NCI-H2227 (cell line): ENCODE measurements around the gene MACF1.

Experiments used
- DNase-seq: peaks from one replicate; lab custom pipeline; 2025; ENCODE audit not compliant: unreplicated experiment; lab: John Stamatoyannopoulos, UW

Gene MACF1

DNA sequence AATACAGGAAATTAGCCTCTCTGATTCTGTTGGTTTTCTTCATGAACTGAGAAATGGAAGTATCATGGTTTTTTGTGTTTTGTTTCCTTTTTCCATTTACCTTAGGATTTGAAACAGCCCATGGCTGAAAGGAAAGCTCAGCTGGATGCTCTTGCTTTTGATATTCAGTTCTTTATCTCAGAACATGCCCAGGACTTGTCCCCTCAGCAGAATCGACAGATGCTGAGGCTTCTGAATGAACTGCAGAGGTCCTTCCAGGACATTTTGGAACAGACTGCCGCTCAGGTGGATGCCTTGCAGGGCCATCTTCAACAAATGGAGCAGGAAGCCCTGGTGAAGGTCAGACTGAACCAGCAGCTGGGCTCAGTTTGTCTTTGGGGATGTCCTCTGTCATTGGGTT is 142.4 kb downstream of the MACF1 start:
- DNase-seq = no peak

DNA sequence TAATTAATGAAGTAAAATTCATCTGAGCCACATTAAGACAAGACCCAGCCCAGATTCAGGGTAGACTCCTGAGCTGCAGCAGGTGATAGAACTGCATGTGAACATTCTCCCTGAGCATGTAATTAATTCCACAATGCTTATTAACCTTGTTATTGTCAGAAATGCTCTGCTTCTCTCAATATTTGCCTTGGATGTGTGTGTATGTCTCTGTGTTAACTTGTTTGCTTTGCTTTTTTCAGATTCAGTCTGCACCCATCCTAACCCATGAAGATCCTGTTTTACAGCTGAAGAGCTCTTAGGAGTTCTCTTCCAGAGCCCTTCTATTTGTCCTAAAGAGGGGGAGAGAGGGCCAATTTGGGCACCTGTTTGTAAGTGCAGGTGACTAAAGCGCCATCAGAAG is 143.8 kb downstream of the MACF1 start:
- no peak for DNase-seq

DNA sequence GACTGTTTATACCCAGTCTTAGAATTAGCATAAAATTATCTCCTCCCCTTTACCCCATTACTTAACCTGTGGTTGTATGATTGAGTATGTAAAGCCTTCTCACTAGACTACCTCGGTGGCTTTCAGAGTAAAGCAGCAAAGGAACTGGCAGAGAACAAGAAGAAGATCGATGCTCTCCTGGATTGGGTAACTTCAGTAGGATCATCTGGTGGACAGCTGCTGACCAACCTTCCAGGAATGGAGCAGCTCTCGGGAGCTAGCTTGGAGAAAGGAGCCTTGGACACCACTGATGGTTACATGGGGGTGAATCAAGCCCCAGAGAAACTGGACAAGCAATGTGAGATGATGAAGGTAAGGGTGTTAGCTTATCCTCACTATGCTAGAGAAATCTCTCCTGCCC is 148.4 kb downstream of the MACF1 start:
- no peak for DNase-seq

DNA sequence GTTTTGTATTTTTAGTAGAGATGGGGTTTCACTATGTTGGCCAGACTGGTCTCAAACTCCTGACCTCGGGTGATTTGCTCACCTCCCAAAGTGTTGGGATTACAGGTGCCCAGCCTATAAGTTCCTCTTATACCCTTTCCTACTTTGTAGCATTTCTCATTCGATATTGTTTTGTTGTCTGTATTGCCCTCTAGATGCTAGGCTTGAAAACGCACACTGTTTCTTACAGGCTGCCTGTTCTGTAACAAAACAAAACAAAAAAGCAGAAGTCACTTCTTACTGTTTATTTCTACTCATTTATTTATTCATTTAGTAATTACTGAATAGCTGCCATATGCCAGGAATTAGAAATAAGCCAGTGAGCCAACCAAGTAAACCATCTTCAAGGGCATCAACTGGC is 150.1 kb downstream of the MACF1 start:
- no peak for DNase-seq

DNA sequence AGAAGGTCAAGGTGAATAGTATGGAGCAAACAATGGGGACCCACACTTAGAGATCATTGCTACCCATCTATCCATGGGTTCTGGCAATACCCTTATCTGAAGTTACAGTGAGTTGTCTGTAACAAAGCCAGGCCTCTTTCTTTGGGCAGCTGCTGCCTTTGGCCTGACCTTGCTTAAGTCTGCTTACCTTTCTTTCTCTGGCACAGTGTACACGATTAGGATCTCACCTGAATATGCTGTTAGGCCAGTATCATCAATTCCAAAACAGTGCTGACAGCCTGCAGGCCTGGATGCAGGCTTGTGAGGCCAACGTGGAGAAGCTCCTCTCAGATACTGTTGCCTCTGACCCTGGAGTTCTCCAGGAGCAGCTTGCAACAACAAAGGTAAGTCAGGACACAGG is 154.0 kb downstream of the MACF1 start:
- DNase-seq = no peak

DNA sequence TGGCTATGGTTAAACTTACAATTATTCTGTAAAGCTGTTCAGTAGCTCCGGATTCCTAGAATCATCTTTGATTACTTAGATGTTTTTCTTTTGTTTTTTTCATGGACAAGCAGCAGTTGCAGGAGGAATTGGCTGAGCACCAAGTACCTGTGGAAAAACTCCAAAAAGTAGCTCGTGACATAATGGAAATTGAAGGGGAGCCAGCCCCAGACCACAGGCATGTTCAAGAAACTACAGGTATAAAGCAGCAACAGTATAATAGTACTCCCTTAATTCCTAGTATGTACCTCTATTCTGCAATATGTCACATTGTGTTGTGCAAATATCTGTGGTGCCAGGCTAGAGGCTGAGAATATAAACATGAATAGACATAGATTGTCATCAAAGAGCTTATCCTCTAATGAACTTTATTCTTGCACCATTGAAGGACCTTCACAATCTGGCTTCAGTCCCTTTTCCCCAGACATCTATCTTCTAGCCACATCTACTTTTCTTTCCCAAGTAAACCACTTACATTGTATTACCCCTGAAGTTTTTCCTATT is 154.6 kb downstream of the MACF1 start:
- DNase-seq = no peak

DNA sequence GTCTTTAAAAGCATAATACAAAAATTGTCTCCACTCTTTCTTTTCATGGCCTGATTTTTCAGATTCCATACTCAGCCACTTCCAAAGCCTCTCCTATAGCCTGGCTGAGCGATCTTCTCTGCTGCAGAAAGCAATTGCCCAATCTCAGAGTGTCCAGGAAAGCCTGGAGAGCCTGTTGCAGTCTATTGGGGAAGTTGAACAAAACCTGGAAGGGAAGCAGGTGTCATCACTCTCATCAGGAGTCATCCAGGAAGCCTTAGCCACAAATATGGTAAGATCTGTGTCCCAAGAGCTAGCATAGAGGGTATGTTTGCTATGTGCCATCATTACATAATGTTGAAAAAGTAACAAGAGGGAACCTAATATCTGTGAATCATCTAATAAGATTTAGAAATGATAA is 156.2 kb downstream of the MACF1 start:
- DNase-seq = no peak

DNA sequence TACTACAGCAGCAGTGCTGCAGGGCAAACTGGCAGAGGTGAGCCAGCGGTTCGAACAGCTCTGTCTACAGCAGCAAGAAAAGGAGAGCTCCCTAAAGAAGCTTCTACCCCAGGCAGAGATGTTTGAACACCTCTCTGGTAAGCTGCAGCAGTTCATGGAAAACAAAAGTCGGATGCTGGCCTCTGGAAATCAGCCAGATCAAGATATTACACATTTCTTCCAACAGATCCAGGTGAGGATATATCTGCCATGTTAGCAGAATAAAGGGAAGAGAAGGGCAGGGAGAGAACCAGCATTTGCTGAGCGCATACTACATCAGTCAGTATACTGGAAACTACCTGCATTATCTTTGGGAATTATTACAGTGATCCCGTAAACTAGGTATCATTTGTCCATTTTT is 157.0 kb downstream of the MACF1 start:
- no peak for DNase-seq

DNA sequence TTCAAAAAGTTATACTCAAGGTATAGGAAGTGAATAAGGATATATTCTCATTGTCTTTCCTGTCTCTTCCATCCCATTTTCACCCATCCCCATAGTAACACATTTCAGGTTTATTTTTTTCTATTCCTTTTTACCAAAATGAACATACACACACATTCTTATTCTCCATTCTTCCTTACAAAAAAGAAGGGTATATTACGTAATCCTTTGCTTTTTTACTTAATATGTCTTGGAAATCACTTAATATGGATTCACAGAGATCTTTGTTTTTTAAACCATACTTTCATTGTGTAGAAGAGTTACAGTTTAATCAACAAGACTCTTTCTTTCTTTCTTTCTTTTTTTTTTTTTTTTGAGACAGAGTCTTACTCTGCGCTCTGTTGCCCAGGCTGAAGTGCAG is 158.8 kb downstream of the MACF1 start:
- DNase-seq = no peak

DNA sequence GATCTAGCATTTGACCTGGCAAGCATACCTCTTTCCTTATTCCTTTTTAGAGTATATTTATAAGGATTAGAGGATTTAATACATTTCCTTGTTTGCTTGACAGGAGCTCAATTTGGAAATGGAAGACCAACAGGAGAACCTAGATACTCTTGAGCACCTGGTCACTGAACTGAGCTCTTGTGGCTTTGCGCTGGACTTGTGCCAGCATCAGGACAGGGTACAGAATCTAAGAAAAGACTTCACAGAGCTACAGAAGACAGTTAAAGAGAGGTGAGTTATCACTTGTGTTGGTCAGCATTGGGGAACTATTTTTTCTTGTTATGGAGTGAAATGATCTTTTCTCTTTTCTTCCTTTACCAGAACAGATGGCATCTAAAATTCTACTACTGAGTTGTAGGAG is 163.6 kb downstream of the MACF1 start:
- no peak for DNase-seq

DNA sequence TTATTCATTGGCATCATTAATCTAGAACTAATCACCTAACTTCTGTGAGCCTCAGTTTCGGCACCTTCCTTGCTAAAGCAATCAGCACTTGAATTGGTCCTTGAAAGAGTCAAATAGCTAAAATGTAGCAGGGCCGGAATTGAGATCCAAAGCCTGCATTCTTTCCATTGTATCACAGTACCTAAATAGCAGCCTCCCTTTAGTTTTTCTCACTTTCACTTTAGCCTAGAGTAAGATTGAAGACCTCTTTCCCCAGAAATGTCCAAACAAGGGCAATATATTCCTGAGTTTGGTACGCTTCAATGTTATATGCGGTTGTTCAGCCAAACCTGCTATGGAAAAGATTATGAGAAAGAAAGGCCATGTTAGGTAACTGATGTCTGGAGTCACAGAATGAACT is 165.1 kb downstream of the MACF1 start:
- no peak for DNase-seq

DNA sequence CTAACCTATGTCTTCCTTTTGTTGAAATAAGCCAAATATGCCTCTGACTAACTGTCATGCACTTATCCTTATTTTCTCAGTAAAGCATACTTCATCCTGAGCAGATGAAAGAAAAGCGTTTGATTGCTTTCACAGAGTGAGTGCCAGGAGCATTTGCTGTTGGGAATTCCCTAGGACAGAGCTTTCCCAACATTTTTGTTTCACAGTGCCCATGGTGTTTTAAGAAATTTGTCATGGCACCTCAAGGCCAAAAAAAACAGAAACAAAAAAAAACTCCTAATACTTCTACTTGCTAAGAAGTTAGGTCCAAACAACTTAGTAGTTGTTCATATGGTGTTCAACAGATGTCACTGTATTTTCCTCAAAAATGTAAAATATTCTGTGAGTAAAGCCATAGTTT is 166.1 kb downstream of the MACF1 start:
- DNase-seq = no peak

DNA sequence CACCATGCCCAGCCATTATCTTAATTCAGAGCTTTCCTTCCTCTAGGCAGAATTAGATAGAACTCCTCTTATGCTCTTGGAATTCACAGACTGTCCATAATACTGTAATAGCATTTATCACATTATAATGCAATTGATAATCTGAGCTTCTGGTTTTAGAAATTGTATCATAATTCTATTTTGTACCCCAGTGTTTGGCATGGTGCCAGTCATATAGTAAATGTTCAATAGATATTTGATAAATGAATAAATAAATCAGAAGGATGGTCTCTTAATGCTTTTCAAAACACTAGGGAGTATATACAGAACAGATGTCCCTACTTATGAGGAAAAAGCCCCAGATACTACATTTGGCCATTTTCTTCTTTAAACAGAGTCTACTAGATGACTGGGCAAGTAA is 167.6 kb downstream of the MACF1 start:
- DNase-seq = no peak

DNA sequence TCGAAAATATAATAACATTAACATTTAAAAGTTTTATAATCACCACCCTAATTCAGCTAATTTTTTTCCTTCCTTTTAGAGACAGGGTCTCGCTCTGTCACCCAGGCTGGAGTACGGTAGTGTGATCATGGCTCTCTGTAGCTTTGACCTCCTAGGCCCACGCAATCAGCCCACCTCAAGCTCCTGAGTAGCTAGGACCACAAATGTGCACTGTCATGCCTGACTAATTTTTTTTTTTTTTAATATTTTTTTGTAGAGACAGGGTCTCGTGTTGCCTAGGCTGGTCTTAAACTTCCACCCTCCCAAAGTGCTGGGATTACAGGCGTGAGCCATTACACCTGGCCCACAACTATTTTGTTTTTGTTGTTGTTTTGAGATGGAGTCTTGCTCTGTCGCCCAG is 172.2 kb downstream of the MACF1 start:
- DNase-seq = no peak

DNA sequence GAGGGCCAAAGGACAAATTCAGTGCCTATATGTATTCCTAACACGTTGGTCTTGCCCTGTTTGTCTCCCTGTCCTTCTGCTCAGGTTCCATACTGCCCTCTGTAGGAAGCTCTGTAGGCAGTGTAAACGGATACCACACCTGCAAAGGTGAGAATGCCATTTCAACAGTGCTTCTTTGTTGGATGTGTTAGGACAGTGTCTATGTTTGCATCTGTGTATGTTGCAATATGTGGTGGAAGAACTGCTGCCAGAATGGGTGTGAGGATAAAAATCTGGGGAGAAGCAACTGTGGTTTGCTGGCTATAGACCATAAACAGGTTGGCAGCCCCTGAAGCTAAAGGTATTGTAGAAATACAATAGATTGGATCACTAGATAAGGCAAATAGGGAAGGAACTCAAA is 173.9 kb downstream of the MACF1 start:
- DNase-seq = peak; percentile 11

DNA sequence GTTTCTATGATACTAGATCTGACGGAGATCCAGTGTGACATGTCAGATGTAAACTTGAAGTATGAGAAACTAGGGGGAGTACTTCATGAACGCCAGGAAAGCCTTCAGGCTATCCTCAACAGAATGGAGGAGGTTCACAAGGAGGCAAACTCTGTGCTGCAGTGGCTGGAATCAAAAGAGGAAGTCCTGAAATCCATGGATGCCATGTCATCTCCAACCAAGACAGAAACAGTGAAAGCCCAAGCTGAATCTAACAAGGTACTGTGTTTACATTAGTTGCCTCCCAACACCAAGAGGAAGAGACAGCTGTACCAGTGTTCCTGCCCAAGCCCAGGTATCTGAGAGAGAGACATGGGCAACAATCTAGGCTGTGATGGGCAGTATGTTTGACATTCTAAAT is 174.7 kb downstream of the MACF1 start:
- no peak for DNase-seq

DNA sequence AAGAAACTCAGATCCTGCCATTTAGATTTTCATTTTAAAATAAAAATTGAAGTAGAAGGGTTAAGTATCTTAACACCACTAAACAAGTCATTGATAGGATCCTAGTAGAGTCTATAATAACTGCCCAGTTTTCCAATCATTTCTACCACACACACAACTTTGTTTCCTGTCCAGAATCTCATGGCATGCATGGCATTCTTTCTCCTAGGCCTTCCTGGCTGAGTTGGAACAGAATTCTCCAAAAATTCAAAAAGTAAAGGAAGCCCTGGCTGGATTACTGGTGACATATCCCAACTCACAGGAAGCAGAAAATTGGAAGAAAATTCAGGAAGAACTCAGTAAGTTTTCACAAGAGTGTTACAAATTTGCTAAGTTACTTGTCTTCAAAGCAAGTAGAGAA is 175.5 kb downstream of the MACF1 start:
- DNase-seq = no peak

DNA sequence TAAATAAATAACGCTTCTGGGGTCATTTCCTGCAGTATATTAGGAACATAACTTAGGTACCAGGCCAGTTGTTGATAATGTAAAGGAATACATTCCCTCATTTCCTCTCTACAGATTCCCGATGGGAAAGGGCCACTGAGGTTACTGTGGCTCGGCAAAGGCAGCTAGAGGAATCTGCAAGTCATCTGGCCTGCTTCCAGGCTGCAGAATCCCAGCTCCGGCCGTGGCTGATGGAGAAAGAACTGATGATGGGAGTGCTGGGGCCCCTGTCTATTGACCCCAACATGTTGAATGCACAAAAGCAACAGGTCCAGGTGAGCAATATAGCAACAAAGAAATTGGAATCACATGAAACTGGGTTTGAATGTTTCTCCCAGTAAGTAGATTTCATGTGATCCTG is 177.3 kb downstream of the MACF1 start:
- no peak for DNase-seq

DNA sequence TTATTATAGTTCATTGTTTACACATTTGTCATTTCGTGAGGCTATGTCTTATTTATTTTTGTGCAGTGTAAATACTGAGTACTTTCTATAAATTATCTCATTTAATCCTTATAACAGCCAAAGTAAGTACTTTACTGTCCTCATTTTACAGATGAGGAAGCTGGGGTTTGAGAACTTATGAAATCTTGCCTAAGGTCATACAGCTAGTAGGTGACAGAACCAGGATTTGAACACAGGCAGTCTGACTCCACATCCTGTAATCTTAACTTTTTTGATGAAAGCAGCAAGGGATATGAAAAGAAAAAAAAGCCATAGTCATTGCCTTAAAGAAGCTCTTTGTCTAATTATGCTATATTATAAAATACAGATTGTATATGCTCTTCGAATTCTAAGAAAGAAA is 179.8 kb downstream of the MACF1 start:
- DNase-seq = no peak

DNA sequence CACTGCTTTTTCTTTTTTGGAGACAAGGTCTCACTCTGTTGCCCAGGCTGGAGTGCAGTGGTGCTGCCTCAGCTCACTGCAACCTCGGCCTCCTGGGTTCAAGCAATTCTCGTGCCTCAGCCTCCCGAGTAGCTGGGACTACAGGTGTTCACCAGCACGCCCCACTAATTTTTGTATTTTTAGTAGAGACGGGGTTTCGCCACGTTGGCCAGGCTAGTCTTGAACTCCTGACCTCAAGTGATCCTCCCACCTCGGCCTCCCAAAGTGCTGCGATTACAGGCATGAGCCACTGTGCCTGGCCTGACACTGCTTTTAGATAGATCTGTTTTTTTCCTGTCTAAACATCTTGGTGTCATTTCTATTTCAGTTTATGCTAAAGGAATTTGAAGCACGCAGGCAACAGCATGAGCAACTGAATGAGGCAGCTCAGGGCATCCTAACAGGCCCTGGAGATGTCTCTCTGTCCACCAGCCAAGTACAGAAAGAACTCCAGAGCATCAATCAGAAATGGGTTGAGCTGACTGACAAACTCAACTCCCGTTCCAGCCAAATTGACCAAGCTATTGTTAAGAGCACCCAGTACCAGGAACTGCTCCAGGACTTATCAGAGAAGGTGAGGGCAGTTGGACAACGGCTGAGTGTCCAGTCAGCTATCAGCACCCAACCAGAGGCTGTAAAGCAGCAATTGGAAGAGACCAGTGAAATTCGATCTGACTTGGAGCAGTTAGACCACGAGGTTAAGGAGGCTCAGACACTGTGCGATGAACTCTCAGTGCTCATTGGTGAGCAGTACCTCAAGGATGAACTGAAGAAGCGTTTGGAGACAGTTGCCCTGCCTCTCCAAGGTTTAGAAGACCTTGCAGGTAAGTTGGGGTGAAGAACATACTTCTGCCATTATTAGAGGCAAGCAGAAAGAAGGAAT is 180.8 kb downstream of the MACF1 start:
- DNase-seq = no peak

DNA sequence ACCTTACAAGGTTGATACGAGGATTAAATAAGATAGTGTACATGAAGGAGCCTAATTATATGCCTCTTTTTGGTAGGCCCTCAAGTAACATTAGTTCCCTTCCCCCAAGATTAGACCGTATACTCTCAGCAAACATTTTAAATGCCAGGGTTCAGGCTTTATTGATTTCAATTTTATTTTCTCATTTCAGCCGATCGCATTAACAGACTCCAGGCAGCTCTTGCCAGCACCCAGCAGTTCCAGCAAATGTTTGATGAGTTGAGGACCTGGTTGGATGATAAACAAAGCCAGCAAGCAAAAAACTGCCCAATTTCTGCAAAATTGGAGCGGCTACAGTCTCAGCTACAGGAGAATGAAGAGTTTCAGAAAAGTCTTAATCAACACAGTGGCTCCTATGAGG is 182.5 kb downstream of the MACF1 start:
- no peak for DNase-seq

DNA sequence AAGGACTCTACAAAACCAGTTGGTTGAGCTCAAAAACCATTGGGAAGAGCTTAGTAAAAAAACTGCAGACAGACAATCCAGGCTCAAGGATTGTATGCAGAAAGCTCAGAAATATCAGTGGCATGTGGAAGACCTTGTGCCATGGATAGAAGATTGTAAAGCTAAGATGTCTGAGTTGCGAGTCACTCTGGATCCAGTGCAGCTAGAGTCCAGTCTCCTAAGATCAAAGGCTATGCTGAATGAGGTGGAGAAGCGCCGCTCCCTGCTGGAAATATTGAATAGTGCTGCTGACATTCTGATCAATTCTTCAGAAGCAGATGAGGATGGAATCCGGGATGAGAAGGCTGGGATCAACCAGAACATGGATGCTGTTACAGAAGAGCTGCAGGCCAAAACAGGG is 183.0 kb downstream of the MACF1 start:
- no peak for DNase-seq
